SK-N-SH (cell line): ENCODE results near the gene ATP7B. TPM values are rescaled to one million over a fixed set of nuclear protein-coding genes. Genes with fewer than 3 reads are reported as not detected.

Source experiments
- CTCF ChIA-PET: fragments of 300-600, 350-600 bp; formaldehyde crosslinking; extraction: SDS; loops from one replicate; lab custom pipeline; 2021; lab: Yijun Ruan, JAX
- POLR2A ChIA-PET: fragments of 350-600 bp; sonication (Branson Sonifier 250); formaldehyde crosslinking; extraction: SDS; loops from one replicate; lab custom pipeline; 2020; ENCODE audit warnings: antibody characterized with exemption, inconsistent platforms; lab: Yijun Ruan, JAX
- DNase-seq: peaks from one replicate; pipeline ENCODE4 v3.0.0; 2012
- H2AFZ ChIP-seq: fragments of 200-600 bp; sonication (generic); 2 replicates; pipeline ENCODE4 v1.8.1; 2016; ENCODE audit warnings: antibody characterized with exemption, mild to moderate bottlenecking, low read depth
- H3F3A ChIP-seq: fragments of 200-600 bp; sonication (generic); replicated peaks from 2 replicates; pipeline ENCODE3; 2016; ENCODE audit warnings: antibody characterized with exemption, mild to moderate bottlenecking; ENCODE audit not compliant: insufficient read depth
- H3K27ac ChIP-seq, 2 experiments: fragments of 200-500 bp in 1 of 2; fragments of 200-600 bp in 1 of 2; sonication (Bioruptor generic) in 1 of 2; sonication (generic), shearing (Covaris generic) in 1 of 2; 2 replicates each; pipeline versions ENCODE4 v1.5.1 to v1.6.1; 2014 to 2016; ENCODE audit warnings: low read depth in 2 of 2, inconsistent platforms in 1 of 2, low read length in 1 of 2, mild to moderate bottlenecking in 1 of 2, mixed read lengths in 1 of 2
- H3K27me3 ChIP-seq: fragments of 200-600 bp; sonication (generic), shearing (Covaris generic); 2 replicates; pipeline ENCODE4 v1.6.1; 2016; ENCODE audit warnings: mixed run types; ENCODE audit not compliant: insufficient read depth
- H3K36me3 ChIP-seq, 2 experiments: fragments of 200-500 bp in 1 of 2; fragments of 200-600 bp in 1 of 2; sonication (Bioruptor generic) in 1 of 2; sonication (generic) in 1 of 2; replicated peaks in 1 of 2; 2 replicates each; pipeline versions ENCODE3 to v1.5.1; 2014 to 2016; ENCODE audit warnings: low read length in 1 of 2, mild to moderate bottlenecking in 1 of 2; ENCODE audit not compliant: insufficient read depth in 2 of 2, control insufficient read depth in 1 of 2
- H3K4me1 ChIP-seq, 2 experiments: fragments of 200-500 bp in 1 of 2; fragments of 200-600 bp in 1 of 2; sonication (Bioruptor generic) in 1 of 2; sonication (generic), shearing (Covaris generic) in 1 of 2; 2 replicates each; pipeline versions ENCODE4 v1.5.1 to v1.6.1; 2014 to 2016; ENCODE audit warnings: low read depth in 1 of 2, low read length in 1 of 2, mixed run types in 1 of 2; ENCODE audit not compliant: insufficient read depth in 2 of 2, control insufficient read depth in 1 of 2
- H3K4me2 ChIP-seq: fragments of 200-600 bp; sonication (generic), shearing (Covaris generic); 2 replicates; pipeline ENCODE4 v1.6.1; 2017; ENCODE audit warnings: mixed run types
- H3K4me3 ChIP-seq, 2 experiments: fragments of 200-500 bp in 1 of 2; fragments of 200-600 bp in 1 of 2; sonication (Bioruptor generic) in 1 of 2; sonication (generic), shearing (Covaris generic) in 1 of 2; 2 replicates each; pipeline versions ENCODE4 v1.5.1 to v1.8.1; 2014 to 2016; ENCODE audit warnings: low read depth in 2 of 2, inconsistent platforms in 1 of 2, low read length in 1 of 2, mild to moderate bottlenecking in 1 of 2, mixed read lengths in 1 of 2, moderate library complexity in 1 of 2
- H3K79me2 ChIP-seq: fragments of 200-600 bp; sonication (generic); 2 replicates; pipeline ENCODE4 v1.8.1; 2017; ENCODE audit warnings: mild to moderate bottlenecking; ENCODE audit not compliant: insufficient read depth
- H3K9ac ChIP-seq: fragments of 200-600 bp; sonication (generic); 2 replicates; pipeline ENCODE4 v1.6.1; 2017; ENCODE audit warnings: mixed run types
- H3K9me2 ChIP-seq: fragments of 200-600 bp; sonication (generic); 2 replicates; pipeline ENCODE4 v1.6.1; 2017; ENCODE audit warnings: mixed run types
- H3K9me3 ChIP-seq: fragments of 200-600 bp; sonication (generic); 2 replicates; pipeline ENCODE4 v1.6.1; 2017; ENCODE audit warnings: mixed run types, mild to moderate bottlenecking, moderate library complexity
- H4K20me1 ChIP-seq: fragments of 200-600 bp; sonication (generic); 2 replicates; pipeline ENCODE4 v1.6.1; 2017; ENCODE audit warnings: mild to moderate bottlenecking, mixed run types; ENCODE audit not compliant: insufficient read depth
- CTCF ChIP-seq: fragments of 200-600 bp; sonication (generic); IDR thresholded peaks from 2 replicates; pipeline ENCODE4 v1.6.1; 2017; ENCODE audit warnings: antibody characterized with exemption, mild to moderate bottlenecking, moderate library complexity
- ELF1 ChIP-seq: IDR thresholded peaks from 2 replicates; pipeline ENCODE4 v1.4.0; 2012
- FOSL2 ChIP-seq: IDR thresholded peaks from 2 replicates; pipeline ENCODE4 v1.4.0; 2012; ENCODE audit warnings: low read depth, mild to moderate bottlenecking, moderate library complexity, borderline replicate concordance
- FOXM1 ChIP-seq: IDR thresholded peaks from 2 replicates; pipeline ENCODE4 v1.4.0; 2012; ENCODE audit warnings: low read depth, mild to moderate bottlenecking
- IRF3 ChIP-seq: fragments of 150-350 bp; IDR thresholded peaks from 2 replicates; pipeline ENCODE4 v1.6.1; 2016; ENCODE audit warnings: mild to moderate bottlenecking, low read depth, low read length
- JUND ChIP-seq: IDR thresholded peaks from 2 replicates; pipeline ENCODE4 v1.4.0; 2012
- MAX ChIP-seq: IDR thresholded peaks from 2 replicates; pipeline ENCODE4 v1.4.0; 2012; ENCODE audit warnings: low read depth
- MXI1 ChIP-seq: IDR thresholded peaks from 2 replicates; pipeline ENCODE4 v1.6.1; 2012; ENCODE audit warnings: mild to moderate bottlenecking, low read depth, low read length, improper control_type of control experiment
- NFIC ChIP-seq: IDR thresholded peaks from 2 replicates; pipeline ENCODE4 v1.4.0; 2012; ENCODE audit warnings: borderline replicate concordance
- POLR2AphosphoS5 ChIP-seq: IDR thresholded peaks from 2 replicates; pipeline ENCODE4 v1.6.1; 2012; ENCODE audit warnings: low read depth, low read length
- RAD21 ChIP-seq: IDR thresholded peaks from 2 replicates; pipeline ENCODE4 v1.6.1; 2012; ENCODE audit warnings: mild to moderate bottlenecking, low read length
- RCOR1 ChIP-seq: fragments of 150-350 bp; IDR thresholded peaks from 2 replicates; pipeline ENCODE4 v1.6.1; 2017; ENCODE audit warnings: antibody characterized with exemption, low read length
- SIN3A ChIP-seq: IDR thresholded peaks from 2 replicates; pipeline ENCODE4 v1.6.1; 2012; ENCODE audit warnings: low read depth, mild to moderate bottlenecking, low read length, moderate library complexity, borderline replicate concordance
- SMC3 ChIP-seq: IDR thresholded peaks from 2 replicates; pipeline ENCODE4 v1.6.1; 2012; ENCODE audit warnings: low read depth, low read length, improper control_type of control experiment
- TAF1 ChIP-seq: IDR thresholded peaks from 2 replicates; pipeline ENCODE4 v1.6.1; 2012; ENCODE audit warnings: low read depth, mild to moderate bottlenecking, low read length, moderate library complexity, borderline replicate concordance
- TCF12 ChIP-seq: IDR thresholded peaks from 2 replicates; pipeline ENCODE4 v1.4.0; 2012
- TEAD4 ChIP-seq: IDR thresholded peaks from 2 replicates; pipeline ENCODE4 v1.4.0; 2012; ENCODE audit warnings: mild to moderate bottlenecking, borderline replicate concordance; ENCODE audit not compliant: insufficient read depth
- YY1 ChIP-seq: IDR thresholded peaks from 2 replicates; pipeline ENCODE4 v1.4.0; 2012; ENCODE audit warnings: low read depth, mild to moderate bottlenecking
- ZBTB33 ChIP-seq: IDR thresholded peaks from 2 replicates; pipeline ENCODE4 v1.4.0; 2012; ENCODE audit warnings: low read depth, borderline replicate concordance
- WGBS: methylation state at CpG from one replicate; pipeline ENCODE4 v1.1.6; 2017; ENCODE audit warnings: low lambda C conversion rate; 5-methylcytosine and 5-hydroxymethylcytosine counted together
- polyA plus RNA-seq, 3 experiments: library from polyadenylated mRNA; depleted of rRNA; stranded (reverse); fragments of >200 nt; gene quantifications; 2 replicates each; pipeline ENCODE4 v1.2.3, GENCODE V29; 2012

ATP7B gene
- polyA plus RNA-seq, 1 of the 3 experiments (the other 2 are of a cell fraction), result 4.4 TPM

GRCh38 chr13:52027832-52028231 is 16.6 kb upstream of the ATP7B start (continued):
- no peak for TF ChIP-seq TCF12

GRCh38 chr13:52026246-52026626 is 15.0 kb upstream of the ATP7B start:
- Histone ChIP-seq H3K79me2 (peaks cover 13% of the 10 kb centered on the region), H3K9me2 (no peaks in the 10 kb centered on the region), H3K9me3 (no peaks in the 10 kb centered on the region), H3K4me1 (no peaks in the 10 kb centered on the region), H3K27ac (no peak overlapping the region), H4K20me1 (no peaks in the 10 kb centered on the region), H3K9ac (no peak overlapping the region), H3K27me3 (no peaks in the 10 kb centered on the region), H3K36me3 (peaks cover 45 to 63% of the 10 kb centered on the region in 2 experiments), H3F3A (no peaks in the 10 kb centered on the region), H2AFZ (no peak overlapping the region), H3K4me2 (no peak overlapping the region), H3K4me3 (no peak overlapping the region)
- 98% methylated on average over 3 of the region's 3 CpGs for WGBS
- ChIA-PET CTCF (interaction anchor here (1.1 kb wide), 1 partner anchor 101 kb away, joined by 3 read pairs; no protein-coding TSS in a partner anchor), POLR2A (no interaction called here)
- no peak for DNase-seq
- TF ChIP-seq RCOR1, result no peak

- H3K9ac ChIP-seq, result no peak overlapping the region
- no peaks in the 10 kb centered on the region for H3K4me1 ChIP-seq
- H3K9me3 ChIP-seq, result no peaks in the 10 kb centered on the region
- H3K9me2 ChIP-seq, result no peaks in the 10 kb centered on the region
- H3K27me3 ChIP-seq, result no peaks in the 10 kb centered on the region
- H2AFZ ChIP-seq, result no peak overlapping the region
- TF ChIP-seq FOSL2, result no peak
- no peak for TF ChIP-seq JUND
- no peak for TF ChIP-seq POLR2AphosphoS5
- no peak for TF ChIP-seq SMC3
- TF ChIP-seq FOXM1, result no peak
- TF ChIP-seq NFIC, result no peak
- no peak for TF ChIP-seq TEAD4
- no peak for TF ChIP-seq MXI1
- no peak for TF ChIP-seq SIN3A
- TF ChIP-seq RAD21, result no peak
- no peak for TF ChIP-seq ELF1
- no peak for TF ChIP-seq CTCF
- no peak for TF ChIP-seq YY1
- no peak for TF ChIP-seq ZBTB33
- TF ChIP-seq RCOR1, result no peak
- no peak for TF ChIP-seq TAF1
- no peak for TF ChIP-seq IRF3
- no peak for TF ChIP-seq MAX
- 98% methylated on average over 8 of the region's 8 CpGs for WGBS
- H3K4me2 ChIP-seq, result no peak overlapping the region
- H3F3A ChIP-seq, result no peaks in the 10 kb centered on the region
- no peak for DNase-seq
- no peak overlapping the region for H3K27ac ChIP-seq
- peaks cover 51 to 67% of the 10 kb centered on the region in 2 experiments for H3K36me3 ChIP-seq
- H3K4me3 ChIP-seq, result no peak overlapping the region
- POLR2A ChIA-PET, result no interaction called here
- H3K79me2 ChIP-seq, result peaks cover 13% of the 10 kb centered on the region
- CTCF ChIA-PET, result no interaction called here
- no peaks in the 10 kb centered on the region for H4K20me1 ChIP-seq
Measured at GRCh38 chr13:52025475-52026245, 14.4 kb upstream of the ATP7B start.
